ENCODE measurements around the gene ZNF22. TPM values are rescaled to one million over a fixed set of nuclear protein-coding genes. Genes with fewer than 3 reads are reported as not detected.

Gene ZNF22
- total RNA-seq, 1 experiment from 2014 or later, result 36.9 TPM

DNA sequence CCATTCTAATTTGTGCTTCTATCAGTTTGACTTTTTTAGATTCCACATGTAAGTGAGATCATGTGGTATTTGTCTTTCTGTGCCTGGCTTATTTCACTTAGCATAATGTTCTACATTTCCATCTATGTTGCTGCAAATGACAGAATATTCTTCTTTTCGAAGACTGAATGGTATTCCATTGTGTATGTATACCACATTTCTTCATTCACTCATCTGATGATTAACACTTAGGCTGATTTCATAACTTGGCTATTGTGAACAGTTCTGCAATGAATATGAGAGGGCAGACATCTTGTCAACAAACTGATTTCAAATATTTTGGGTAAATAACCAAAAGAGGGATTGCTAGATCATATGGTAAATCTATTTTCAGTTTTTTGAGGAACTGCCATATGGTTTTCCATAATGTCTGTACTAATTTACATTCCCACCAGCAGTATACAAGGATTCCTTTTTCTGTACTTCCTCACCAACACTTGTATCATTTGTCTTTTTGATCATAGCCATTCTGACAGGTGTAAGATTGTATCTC is 52.9 kb downstream of the ZNF22 start:
- peaks cover 3% of the 10 kb centered on the region; the same call in 1 of the 2 replicates for H3K27me3 Mint-ChIP-seq (ENCODE audit: low read depth)

More for the DNA sequence above, 52.9 kb downstream of the ZNF22 start:
- Mint-ChIP-seq H3K27ac (no peak overlapping the region), H3K4me3 (no peak overlapping the region), H3K4me1 (peaks cover 1 to 2% of the 10 kb centered on the region in 2 experiments; a peak in 3 of 4 replicates), H3K36me3 (ENCODE audit: insufficient read depth in 1 of 3, low read depth in 3 of 3) (no peaks in the 10 kb centered on the region), H3K9me3 (no peaks in the 10 kb centered on the region)
- no peak overlapping the region for H3K23ac ChIP-seq (ENCODE audit: insufficient read length, low read depth, low read length)
- no peaks in the 10 kb centered on the region for H3K9me3 ChIP-seq (ENCODE audit: control insufficient read depth, low read depth, low read length)
- no peak overlapping the region for H3K9ac ChIP-seq (ENCODE audit: extremely low read depth, insufficient read length, low read length)
- H4K5ac ChIP-seq (ENCODE audit: insufficient read length, low read depth, low read length), result no peak overlapping the region
- H2BK20ac ChIP-seq (ENCODE audit: low read depth, low read length, poor library complexity, severe bottlenecking), result no peak overlapping the region
- no peak overlapping the region for H3K56ac ChIP-seq (ENCODE audit: insufficient read length, low read depth, low read length)
- no peak overlapping the region for H2BK12ac ChIP-seq (ENCODE audit: insufficient read length, low read depth, low read length)
- H3K4me2 ChIP-seq (ENCODE audit: insufficient read depth, insufficient read length, low read length), result no peak overlapping the region
- H2BK120ac ChIP-seq (ENCODE audit: low read depth, low read length, poor library complexity, severe bottlenecking), result no peak overlapping the region
- no peak overlapping the region for H2AK5ac ChIP-seq (ENCODE audit: insufficient read length, low read length)
- no peak overlapping the region for H2AFZ ChIP-seq (ENCODE audit: low read length)
- no peaks in the 10 kb centered on the region for H3K23me2 ChIP-seq (ENCODE audit: insufficient read length, low read depth, low read length, poor library complexity, severe bottlenecking)
- WGBS (ENCODE audit: extremely low coverage, insufficient read length, low lambda C conversion rate), result no CpG with 5 or more reads among the region's 1 CpG
- no peak overlapping the region for H3K4ac ChIP-seq (ENCODE audit: low read depth, low read length)
- no peak overlapping the region for H2BK5ac ChIP-seq (ENCODE audit: insufficient read length, low read length)
- no peak overlapping the region for H3K27ac ChIP-seq (ENCODE audit: insufficient read length, low read depth, low read length)
- DNase-seq, result no peak
- no peaks in the 10 kb centered on the region for H3K27me3 ChIP-seq (ENCODE audit: insufficient read depth, low read length)
- H4K91ac ChIP-seq (ENCODE audit: insufficient read length, low read depth, low read length), result no peak overlapping the region
- no peaks in the 10 kb centered on the region for H3K4me1 ChIP-seq (ENCODE audit: insufficient read depth, low read length)
- H3K18ac ChIP-seq (ENCODE audit: insufficient read length, low read depth, low read length), result no peak overlapping the region
- no peak overlapping the region for H3T11ph ChIP-seq (ENCODE audit: low read length)
- H4K8ac ChIP-seq (replicated peaks; ENCODE audit: insufficient read length, low read depth, low read length), result no peak overlapping the region
- H2BK15ac ChIP-seq (ENCODE audit: low read depth, low read length), result no peak overlapping the region
- no peaks in the 10 kb centered on the region for H3K79me1 ChIP-seq (ENCODE audit: insufficient read depth, low read depth, low read length, poor library complexity, severe bottlenecking)
- TF ChIP-seq, protein P1, sequence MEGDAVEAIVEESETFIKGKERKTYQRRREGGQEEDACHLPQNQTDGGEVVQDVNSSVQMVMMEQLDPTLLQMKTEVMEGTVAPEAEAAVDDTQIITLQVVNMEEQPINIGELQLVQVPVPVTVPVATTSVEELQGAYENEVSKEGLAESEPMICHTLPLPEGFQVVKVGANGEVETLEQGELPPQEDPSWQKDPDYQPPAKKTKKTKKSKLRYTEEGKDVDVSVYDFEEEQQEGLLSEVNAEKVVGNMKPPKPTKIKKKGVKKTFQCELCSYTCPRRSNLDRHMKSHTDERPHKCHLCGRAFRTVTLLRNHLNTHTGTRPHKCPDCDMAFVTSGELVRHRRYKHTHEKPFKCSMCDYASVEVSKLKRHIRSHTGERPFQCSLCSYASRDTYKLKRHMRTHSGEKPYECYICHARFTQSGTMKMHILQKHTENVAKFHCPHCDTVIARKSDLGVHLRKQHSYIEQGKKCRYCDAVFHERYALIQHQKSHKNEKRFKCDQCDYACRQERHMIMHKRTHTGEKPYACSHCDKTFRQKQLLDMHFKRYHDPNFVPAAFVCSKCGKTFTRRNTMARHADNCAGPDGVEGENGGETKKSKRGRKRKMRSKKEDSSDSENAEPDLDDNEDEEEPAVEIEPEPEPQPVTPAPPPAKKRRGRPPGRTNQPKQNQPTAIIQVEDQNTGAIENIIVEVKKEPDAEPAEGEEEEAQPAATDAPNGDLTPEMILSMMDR (conservative IDR thresholded peaks at IDR 0.05), result no peak
- no peaks in the 10 kb centered on the region for H3K79me2 ChIP-seq (ENCODE audit: insufficient read depth, low read length)
- no peaks in the 10 kb centered on the region for H4K20me1 ChIP-seq (ENCODE audit: control insufficient read depth, insufficient read depth, insufficient read length)
- no peak overlapping the region for H3K14ac ChIP-seq (ENCODE audit: insufficient read depth, low read length)

Other genes with a start within 250 kb of the ZNF22 start
- not detected in 2 replicates for gene TMEM72, start 89.6 kb upstream of the ZNF22 start, total RNA-seq (2021)
- gene RASSF4, start 41.1 kb upstream of the ZNF22 start, total RNA-seq (2021), result 11.3 and 11.5 TPM in 2 replicates
- gene DEPP1, start 22.1 kb upstream of the ZNF22 start, total RNA-seq (2021), result 1.7 and 2.4 TPM in 2 replicates

Data from H9 (cell line).